Fibroblast of the aortic adventitia (primary cell): Measurements from ENCODE around the gene NLRC3. TPM values are rescaled to one million over a fixed set of nuclear protein-coding genes. Genes with fewer than 3 reads are reported as not detected.

Experiments used
- DNase-seq: peaks from one replicate; pipeline ENCODE4 v3.0.0-alpha.2; 2010; ENCODE audit warnings: low read depth
- H3K4me3 ChIP-seq: 2 replicates; pipeline ENCODE4 v1.5.1; 2011; ENCODE audit warnings: low read depth, mild to moderate bottlenecking, control low read depth, low read length, moderate library complexity
- CTCF ChIP-seq: IDR thresholded peaks from 2 replicates; pipeline ENCODE4 v1.5.1; 2011; ENCODE audit warnings: mild to moderate bottlenecking, low read length, control low read depth, inconsistent platforms; ENCODE audit not compliant: insufficient read depth
- total RNA-seq: library from RNA; depleted of rRNA; stranded (reverse); fragments of >200 nt; gene quantifications from 2 replicates; pipeline ENCODE4 v1.2.3, GENCODE V29; 2012; ENCODE audit warnings: low replicate concordance

Gene NLRC3
- total RNA-seq, 1 donor, result not detected

- TF ChIP-seq CTCF, result no peak
- no peak overlapping the region for H3K4me3 ChIP-seq
- DNase-seq, result no peak
These were observed 35.6 kb downstream of the NLRC3 start for GRCh38 chr16:3541527-3542155.

- TF ChIP-seq CTCF, result no peak
- DNase-seq, result no peak
- no peak overlapping the region for H3K4me3 ChIP-seq
These were observed 39.0 kb downstream of the NLRC3 start for GRCh38 chr16:3538222-3538621.

- TF ChIP-seq CTCF, result no peak
- peak; percentile 30 for DNase-seq
- H3K4me3 ChIP-seq, result no peak overlapping the region
These were observed 40.4 kb downstream of the NLRC3 start for GRCh38 chr16:3536851-3537250.

- no peak for TF ChIP-seq CTCF
- H3K4me3 ChIP-seq, result no peak overlapping the region
- DNase-seq, result peak; percentile 80
These were observed 40.9 kb downstream of the NLRC3 start for GRCh38 chr16:3536271-3536731.

GRCh38 chr16:3534126-3534525 is 43.1 kb downstream of the NLRC3 start:
- no peak overlapping the region for H3K4me3 ChIP-seq
- no peak for DNase-seq
- no peak for TF ChIP-seq CTCF

- TF ChIP-seq CTCF, result no peak
- H3K4me3 ChIP-seq, result no peak overlapping the region
- DNase-seq, result no peak
These were observed 44.5 kb downstream of the NLRC3 start for GRCh38 chr16:3532741-3533140.
